OCI-LY7 (cell line): Measurements from ENCODE around the gene DCST2. TPM values are rescaled to one million over a fixed set of nuclear protein-coding genes. Genes with fewer than 3 reads are reported as not detected.

Experiments used
- BruUV-seq: library from RNA; stranded (reverse); fragments of 400-500 nt; replicated peaks from 2 replicates; lab custom pipeline; 2021; lab: Mats Ljungman, UMichigan
- CTCF ChIA-PET: fragments of 300-600 bp; sonication (Branson Sonifier 250); formaldehyde crosslinking; loops from one replicate; lab custom pipeline; 2022; ENCODE audit warnings: antibody characterized with exemption; ENCODE audit not compliant: unreplicated experiment; lab: Charles Lee
- POLR2A ChIA-PET: fragments of 300-600 bp; sonication (Branson Sonifier 250); formaldehyde crosslinking; loops from one replicate; lab custom pipeline; 2022; ENCODE audit warnings: antibody characterized with exemption; lab: Charles Lee
- DNase-seq: peaks from one replicate; pipeline ENCODE4 v3.0.0-alpha.2; 2015; ENCODE audit warnings: low spot score
- H2AFZ ChIP-seq: fragments of 200-600 bp; sonication (generic), shearing (Covaris generic); 2 replicates; pipeline ENCODE4 v1.6.1; 2014; ENCODE audit warnings: mild to moderate bottlenecking, antibody characterized with exemption, low read length, moderate library complexity
- H3K27ac ChIP-seq: fragments of 200-600 bp; sonication (generic); 2 replicates; pipeline ENCODE4 v1.5.1; 2014; ENCODE audit warnings: mixed run types, low read depth, mild to moderate bottlenecking, moderate library complexity, low read length, inconsistent platforms; ENCODE audit not compliant: poor library complexity, severe bottlenecking
- H3K36me3 ChIP-seq: fragments of 200-600 bp; sonication (generic); 2 replicates; pipeline ENCODE4 v1.6.1; 2014; ENCODE audit warnings: mild to moderate bottlenecking, antibody characterized with exemption, low read length, moderate library complexity, mixed read lengths; ENCODE audit not compliant: insufficient read depth
- H3K4me1 ChIP-seq: fragments of 200-600 bp; sonication (generic); 2 replicates; pipeline ENCODE4 v1.5.1; 2014; ENCODE audit warnings: mild to moderate bottlenecking, low read length; ENCODE audit not compliant: insufficient read depth, poor library complexity, severe bottlenecking
- H3K4me2 ChIP-seq: fragments of 200-600 bp; sonication (generic); 2 replicates; pipeline ENCODE4 v1.6.1; 2014; ENCODE audit warnings: mild to moderate bottlenecking, low read length
- H3K4me3 ChIP-seq: fragments of 200-600 bp; sonication (generic); 2 replicates; pipeline ENCODE4 v1.5.1; 2014; ENCODE audit warnings: mild to moderate bottlenecking, low read depth, low read length; ENCODE audit not compliant: poor library complexity, severe bottlenecking
- H3K79me2 ChIP-seq: fragments of 200-600 bp; sonication (generic); 2 replicates; pipeline ENCODE4 v1.6.1; 2016; ENCODE audit warnings: low read depth, mild to moderate bottlenecking, low read length, moderate library complexity, mixed read lengths; ENCODE audit not compliant: insufficient read depth
- H3K9me2 ChIP-seq: fragments of 200-600 bp; sonication (generic); 2 replicates; pipeline ENCODE4 v1.6.1; 2016; ENCODE audit warnings: mild to moderate bottlenecking, low read length, mixed read lengths; ENCODE audit not compliant: insufficient read depth
- H3K9me3 ChIP-seq: fragments of 200-600 bp; sonication (generic); 2 replicates; pipeline ENCODE4 v1.6.1; 2014; ENCODE audit warnings: mild to moderate bottlenecking, mixed run types, low read length, mixed read lengths
- H4K20me1 ChIP-seq: fragments of 200-600 bp; sonication (generic); 2 replicates; pipeline ENCODE4 v1.6.1; 2014; ENCODE audit warnings: mild to moderate bottlenecking, antibody characterized with exemption, low read length, moderate library complexity, mixed read lengths; ENCODE audit not compliant: insufficient read depth
- CTCF ChIP-seq: fragments of 200-600 bp; sonication (generic); conservative IDR thresholded peaks from 2 replicates; pipeline ENCODE4 v1.5.1; 2014; ENCODE audit warnings: mild to moderate bottlenecking, antibody characterized with exemption, low read length, moderate library complexity, mixed read lengths
- EZH2phosphoT487 ChIP-seq: fragments of 200-600 bp; sonication (generic); IDR thresholded peaks from 2 replicates; pipeline ENCODE4 v1.6.1; 2018; ENCODE audit warnings: low read depth, borderline replicate concordance, mild to moderate bottlenecking, mixed run types, antibody characterized with exemption, low read length, moderate library complexity, mixed read lengths
- intact Hi-C: fragments of 100-400 bp; cut with micrococcal nuclease; formaldehyde crosslinking; loops from one replicate; pipeline ENCODE4 v1.10.0; 2022; ENCODE audit not compliant: unreplicated experiment
- total RNA-seq, 2 experiments: library from RNA; depleted of rRNA in 1 of 2; stranded (reverse); fragments of >200 nt in 1 of 2; shearing (Covaris generic) in 1 of 2; gene quantifications; 2 replicates each; pipeline ENCODE4 v1.2.3, GENCODE V29; 2014 to 2022

DCST2 gene
- total RNA-seq, 2 experiments from 2014 or later, result 0.85 to 2.0 TPM

- peak overlapping the region; percentile 20 for H3K4me3 ChIP-seq
- POLR2A ChIA-PET, result interaction anchor here (1.0 kb wide), 1 partner anchor 29 kb away, joined by 4 read pairs; no protein-coding TSS in a partner anchor
These were observed 40.0 kb upstream of the DCST2 start for GRCh38 chr1:155073377-155074242.

GRCh38 chr1:155072531-155073289, 39.1 kb upstream of the DCST2 start:
- TF ChIP-seq EZH2phosphoT487 (no peak), CTCF (no peak)
- H3K4me2 ChIP-seq, result peak overlapping the region; percentile 51; the same call in 1 of the 2 replicates
- H3K36me3 ChIP-seq, result peaks cover 17% of the 10 kb centered on the region; the same call in 1 of the 2 replicates
- peaks cover 64% of the 10 kb centered on the region for H3K4me1 ChIP-seq
- H3K9me2 ChIP-seq, result no peaks in the 10 kb centered on the region
- no peak overlapping the region for H2AFZ ChIP-seq
- no peaks in the 10 kb centered on the region for H3K79me2 ChIP-seq
- H4K20me1 ChIP-seq, result no peaks in the 10 kb centered on the region
- H3K4me3 ChIP-seq, result no peak overlapping the region
- H3K9me3 ChIP-seq, result no peaks in the 10 kb centered on the region
- intact Hi-C loops, result no loop called here
- POLR2A ChIA-PET, result interaction anchor here (1.0 kb wide), 1 partner anchor 29 kb away, joined by 4 read pairs; no protein-coding TSS in a partner anchor
- CTCF ChIA-PET, result no interaction called here
- no peak overlapping the region for H3K27ac ChIP-seq
- no peak for DNase-seq
- no TSS peak for BruUV-seq

More at GRCh38 chr1:155073377-155074242, 40.0 kb upstream of the DCST2 start:
- no peak overlapping the region for H2AFZ ChIP-seq
- peak overlapping the region; percentile 51 for H3K4me2 ChIP-seq
- H3K79me2 ChIP-seq, result no peaks in the 10 kb centered on the region
- no peaks in the 10 kb centered on the region for H4K20me1 ChIP-seq
- peaks cover 69% of the 10 kb centered on the region for H3K4me1 ChIP-seq
- H3K36me3 ChIP-seq, result peaks cover 13% of the 10 kb centered on the region; the same call in 1 of the 2 replicates
- DNase-seq, result peak; percentile 41
- BruUV-seq, result no TSS peak
- CTCF ChIA-PET, result no interaction called here
- no peak overlapping the region for H3K27ac ChIP-seq
- no peak for TF ChIP-seq CTCF
- TF ChIP-seq EZH2phosphoT487, result no peak
- intact Hi-C loops, result no loop called here
- H3K9me3 ChIP-seq, result no peaks in the 10 kb centered on the region
- no peaks in the 10 kb centered on the region for H3K9me2 ChIP-seq
